CD14-positive monocyte (primary cell): Measurements from ENCODE around the gene SPEM2. TPM values are rescaled to one million over a fixed set of nuclear protein-coding genes. Genes with fewer than 3 reads are reported as not detected.
A peak's percentile ranks its signal among the peaks of the same experiment; 100 is the strongest.

Experiments used
- DNase-seq, 3 donors: peaks; one replicate each; pipeline ENCODE4 v3.0.0-alpha.2; 2011 to 2022
- H2AFZ ChIP-seq: 2 replicates; pipeline ENCODE4 v1.6.0; 2012; ENCODE audit warnings: mild to moderate bottlenecking, low read depth, low read length, inconsistent platforms; ENCODE audit not compliant: insufficient read depth, poor library complexity, severe bottlenecking
- H3K27ac ChIP-seq, 2 donors: 1 replicate in 1 of 2; 2 replicates in 1 of 2; pipeline ENCODE4 v1.5.1; 2012 to 2013; ENCODE audit warnings: low read length in 2 of 2, control low read depth in 1 of 2, inconsistent platforms in 1 of 2, low read depth in 1 of 2, mild to moderate bottlenecking in 1 of 2
- H3K27me3 ChIP-seq, 2 donors: one replicate each; pipeline versions ENCODE4 v1.6.0 to v1.6.1; 2011 to 2013; ENCODE audit warnings: low read length in 2 of 2; ENCODE audit not compliant: control insufficient read depth in 2 of 2, insufficient read depth in 2 of 2
- H3K36me3 ChIP-seq, 2 donors: replicated peaks in 1 of 2; 1 replicate in 1 of 2; 2 replicates in 1 of 2; pipeline versions ENCODE4 v1.5.1 to v1.6.1; 2012 to 2013; ENCODE audit warnings: low read length in 2 of 2, control low read depth in 1 of 2, inconsistent platforms in 1 of 2, mild to moderate bottlenecking in 1 of 2; ENCODE audit not compliant: insufficient read depth in 2 of 2, control insufficient read depth in 1 of 2
- H3K4me1 ChIP-seq, 2 donors: 1 replicate in 1 of 2; 2 replicates in 1 of 2; pipeline versions ENCODE4 v1.5.1 to v1.6.1; 2012 to 2013; ENCODE audit warnings: low read length in 2 of 2, control low read depth in 1 of 2, inconsistent platforms in 1 of 2, mild to moderate bottlenecking in 1 of 2, moderate library complexity in 1 of 2; ENCODE audit not compliant: insufficient read depth in 2 of 2, control insufficient read depth in 1 of 2
- H3K4me2 ChIP-seq: replicated peaks from 2 replicates; pipeline ENCODE3; 2012; ENCODE audit warnings: low read length, moderate library complexity, mild to moderate bottlenecking; ENCODE audit not compliant: poor library complexity, severe bottlenecking; ENCODE audit errors: extremely low read depth
- H3K4me3 ChIP-seq, 3 experiments: fragments of 200-600 bp in 1 of 3; sonication (generic) in 1 of 3; replicated peaks in 1 of 3; 1 replicate in 2 of 3; 2 replicates in 1 of 3; pipeline ENCODE4 v1.5.1; 2011 to 2013; ENCODE audit warnings: low read length in 3 of 3, mild to moderate bottlenecking in 3 of 3, control low read depth in 2 of 3, low read depth in 2 of 3, inconsistent platforms in 1 of 3, moderate library complexity in 1 of 3
- H3K79me2 ChIP-seq: 2 replicates; pipeline ENCODE4 v1.6.0; 2012; ENCODE audit warnings: mild to moderate bottlenecking, control low read depth, inconsistent platforms, low read length, moderate library complexity; ENCODE audit not compliant: insufficient read depth
- H3K9ac ChIP-seq: 2 replicates; pipeline ENCODE4 v1.6.0; 2017; ENCODE audit warnings: low read length, mild to moderate bottlenecking; ENCODE audit not compliant: insufficient read depth, poor library complexity, severe bottlenecking
- H3K9me3 ChIP-seq, 2 donors: replicated peaks in 1 of 2; 1 replicate in 1 of 2; 2 replicates in 1 of 2; pipeline versions ENCODE4 v1.5.1 to v1.6.1; 2012 to 2013; ENCODE audit warnings: low read length in 2 of 2, control low read depth in 1 of 2; ENCODE audit not compliant: control insufficient read depth in 1 of 2, insufficient read depth in 1 of 2
- H4K20me1 ChIP-seq: 2 replicates; pipeline ENCODE4 v1.6.0; 2012; ENCODE audit warnings: mild to moderate bottlenecking, low read length, control low read depth, moderate library complexity; ENCODE audit not compliant: insufficient read depth
- H3K27ac Mint-ChIP-seq, 7 donors: one replicate each; pipeline ENCODE4 v1.8.0; 2020; ENCODE audit warnings: mild to moderate bottlenecking in 7 of 7, mixed read lengths in 7 of 7, moderate library complexity in 6 of 7, inconsistent platforms in 2 of 7
- H3K27me3 Mint-ChIP-seq, 3 donors: one replicate each; pipeline ENCODE4 v1.8.0; 2021 to 2022; ENCODE audit warnings: low read depth in 3 of 3, mild to moderate bottlenecking in 3 of 3, mixed read lengths in 3 of 3, moderate library complexity in 3 of 3, inconsistent platforms in 1 of 3
- H3K36me3 Mint-ChIP-seq, 2 donors: one replicate each; pipeline ENCODE4 v1.8.0; 2020; ENCODE audit warnings: mixed read lengths in 2 of 2, inconsistent platforms in 1 of 2, mild to moderate bottlenecking in 1 of 2
- H3K4me1 Mint-ChIP-seq: one replicate; pipeline ENCODE4 v1.8.0; 2020; ENCODE audit warnings: mild to moderate bottlenecking, mixed read lengths
- H3K4me3 Mint-ChIP-seq, 2 donors: one replicate each; pipeline ENCODE4 v1.8.0; 2020; ENCODE audit warnings: mild to moderate bottlenecking in 2 of 2, mixed read lengths in 2 of 2, moderate library complexity in 1 of 2
- H3K9me3 Mint-ChIP-seq, 7 donors: one replicate each; pipeline ENCODE4 v1.8.0; 2020 to 2022; ENCODE audit warnings: mixed read lengths in 7 of 7, mild to moderate bottlenecking in 6 of 7, moderate library complexity in 6 of 7, inconsistent platforms in 2 of 7
- WGBS: methylation state at CpG from one replicate; pipeline ENCODE4 v1.1.5; 2013; ENCODE audit warnings: missing lambda C conversion rate; ENCODE audit not compliant: insufficient coverage; 5-methylcytosine and 5-hydroxymethylcytosine counted together
- intact Hi-C, 2 donors: fragments of 100-400 bp; cut with micrococcal nuclease; formaldehyde crosslinking; loops; one replicate each; pipeline versions ENCODE4 v1.15.0 to v1.15.1; 2023
- polyA plus RNA-seq, 3 donors: library from polyadenylated mRNA; depleted of rRNA in 1 of 3; unstranded in 2 of 3; stranded (reverse) in 1 of 3; fragments of 300-500 nt in 2 of 3; fragments of >200 nt in 1 of 3; fragmentation: Illumina TruSeq in 2 of 3; gene quantifications; 1 replicate in 2 of 3; 2 replicates in 1 of 3; pipeline ENCODE4 v1.2.3, GENCODE V29; 2012 to 2021
- TF ChIP-seq, protein P1 (sequence below): fragments of 200-600 bp; IDR thresholded peaks from one replicate; pipeline ENCODE4 v1.8.0; 2022; ENCODE audit warnings: antibody characterized with exemption, mild to moderate bottlenecking

Gene SPEM2
- polyA plus RNA-seq, 3 donors: not detected

DNA sequence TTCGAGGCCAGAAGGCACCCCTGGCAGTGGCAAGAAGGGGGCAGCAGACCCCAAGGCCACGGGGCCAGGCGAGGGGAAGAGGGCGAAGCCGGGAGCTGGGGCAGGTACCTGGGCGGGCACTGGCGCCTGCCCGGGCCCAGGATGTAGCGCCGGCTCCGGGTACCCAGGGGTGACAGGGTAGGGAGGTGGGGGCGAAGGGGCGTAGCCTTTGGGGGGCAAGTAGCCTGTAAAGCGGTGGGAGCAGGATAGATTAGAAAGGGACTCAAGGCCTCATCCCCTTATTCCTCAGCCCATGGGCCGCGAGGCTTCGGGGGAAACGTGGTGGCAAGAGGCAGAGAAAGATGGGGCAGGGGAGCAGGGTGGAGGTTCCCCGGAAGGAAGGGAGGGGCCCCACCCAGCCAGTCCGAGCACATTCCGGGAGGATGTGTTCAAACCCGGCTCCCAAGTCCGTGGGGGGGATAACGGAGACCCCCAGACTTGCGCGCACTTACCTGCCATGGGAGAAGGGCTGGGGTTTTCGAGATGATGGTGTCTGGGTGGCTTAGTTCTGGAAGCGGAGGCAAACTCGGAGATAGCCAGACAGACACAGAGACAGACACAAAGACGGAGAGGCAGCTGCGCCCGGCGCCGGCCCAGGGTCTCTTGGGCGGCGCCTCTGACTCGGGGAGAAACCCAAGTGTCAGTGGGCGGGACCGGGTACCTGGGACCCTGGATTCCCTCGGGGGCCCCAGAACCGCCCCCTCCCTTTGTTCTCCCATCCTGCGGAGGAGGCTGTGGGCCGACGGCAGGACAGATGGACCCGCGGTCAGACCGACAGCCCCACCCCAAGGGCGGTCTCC lies 31.6 kb upstream of the SPEM2 start:
- no peaks in the 10 kb centered on the region for H3K27me3 ChIP-seq
- H3K27ac Mint-ChIP-seq: peak overlapping the region in 6 of 7 donors; percentile 46 to 91 (median 64)
- H3K79me2 ChIP-seq: no peaks in the 10 kb centered on the region
- H3K4me2 ChIP-seq: peak overlapping the region; percentile 99
- H2AFZ ChIP-seq: peak overlapping the region; percentile 97
- H4K20me1 ChIP-seq: no peaks in the 10 kb centered on the region
- H3K36me3 ChIP-seq: peaks cover 25 to 39% of the 10 kb centered on the region in 2 donors
- peak overlapping the region; percentile 61 to 94 (median 79) for H3K4me3 ChIP-seq
- intact Hi-C loops: loop anchor here in 1 of 2 donors (5.0 kb wide), 1 partner anchor 42 kb away; the partner anchor contains the start of gene KCTD11
- H3K4me1 ChIP-seq: peaks cover 15 to 19% of the 10 kb centered on the region in 2 donors
- peaks cover 0 to 5% (median 3%) of the 10 kb centered on the region in 3 donors for H3K27me3 Mint-ChIP-seq
- peaks cover 15% of the 10 kb centered on the region for H3K4me1 Mint-ChIP-seq
- peak overlapping the region; percentile 16 to 81 for H3K27ac ChIP-seq
- H3K9me3 Mint-ChIP-seq: peaks cover 0 to 2% (median 0%) of the 10 kb centered on the region in 7 donors
- peaks cover 38 to 40% of the 10 kb centered on the region in 2 donors for H3K36me3 Mint-ChIP-seq
- 6% methylated on average over 38 of the region's 48 CpGs for WGBS
- TF ChIP-seq, protein P1, sequence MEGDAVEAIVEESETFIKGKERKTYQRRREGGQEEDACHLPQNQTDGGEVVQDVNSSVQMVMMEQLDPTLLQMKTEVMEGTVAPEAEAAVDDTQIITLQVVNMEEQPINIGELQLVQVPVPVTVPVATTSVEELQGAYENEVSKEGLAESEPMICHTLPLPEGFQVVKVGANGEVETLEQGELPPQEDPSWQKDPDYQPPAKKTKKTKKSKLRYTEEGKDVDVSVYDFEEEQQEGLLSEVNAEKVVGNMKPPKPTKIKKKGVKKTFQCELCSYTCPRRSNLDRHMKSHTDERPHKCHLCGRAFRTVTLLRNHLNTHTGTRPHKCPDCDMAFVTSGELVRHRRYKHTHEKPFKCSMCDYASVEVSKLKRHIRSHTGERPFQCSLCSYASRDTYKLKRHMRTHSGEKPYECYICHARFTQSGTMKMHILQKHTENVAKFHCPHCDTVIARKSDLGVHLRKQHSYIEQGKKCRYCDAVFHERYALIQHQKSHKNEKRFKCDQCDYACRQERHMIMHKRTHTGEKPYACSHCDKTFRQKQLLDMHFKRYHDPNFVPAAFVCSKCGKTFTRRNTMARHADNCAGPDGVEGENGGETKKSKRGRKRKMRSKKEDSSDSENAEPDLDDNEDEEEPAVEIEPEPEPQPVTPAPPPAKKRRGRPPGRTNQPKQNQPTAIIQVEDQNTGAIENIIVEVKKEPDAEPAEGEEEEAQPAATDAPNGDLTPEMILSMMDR: no peak
- peak overlapping the region; percentile 85 to 95 for H3K4me3 Mint-ChIP-seq
- no peak for DNase-seq
- peak overlapping the region; percentile 69 for H3K9ac ChIP-seq
- H3K9me3 ChIP-seq: no peaks in the 10 kb centered on the region

DNA sequence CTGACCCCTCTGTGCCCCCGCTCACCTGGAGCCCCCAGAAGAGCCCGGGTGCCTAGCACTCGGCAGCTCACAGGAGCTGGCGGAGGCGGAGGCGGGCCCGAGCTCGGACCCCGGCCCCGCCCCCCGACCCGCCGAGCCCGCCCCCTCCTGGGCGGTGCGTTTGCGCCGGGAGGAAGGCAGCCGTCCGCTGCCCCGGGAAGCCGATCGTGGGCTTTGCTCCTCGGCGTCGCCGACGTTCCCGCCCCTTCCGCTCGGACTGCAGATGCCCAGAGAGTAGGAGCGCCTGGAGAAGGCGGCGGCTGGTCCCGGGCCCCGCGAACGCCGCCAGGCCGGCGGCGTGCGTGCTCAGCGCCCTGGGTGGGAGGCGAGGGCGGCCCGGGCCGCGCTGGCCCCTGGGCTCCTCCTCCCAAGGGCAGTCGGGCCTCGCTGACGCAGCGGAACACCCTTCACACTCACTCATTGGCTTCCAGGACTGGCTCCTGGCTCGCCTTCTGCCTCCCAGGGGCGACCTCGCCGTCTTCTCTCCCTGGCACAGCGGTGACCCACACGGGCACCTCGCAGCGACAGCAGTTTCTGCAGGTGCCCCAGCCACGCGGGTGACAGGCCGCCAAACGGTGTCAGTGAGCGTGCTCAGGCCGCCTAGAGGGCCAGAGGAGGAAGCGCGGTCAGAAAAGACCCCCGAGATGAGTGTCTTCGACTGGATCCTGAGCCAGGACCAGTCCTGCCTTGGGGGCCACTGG lies 30.8 kb upstream of the SPEM2 start, which contains the start of gene PLSCR3:
Gene PLSCR3, minus strand, starts transcription at position 74 of the 740 bp plus-strand sequence. CDS start 415 bp downstream, outside the sequence.
- DNase-seq: peak; percentile 69 to 73 (median 70)
- Histone ChIP-seq H3K4me2 (peak within 1 kb of the TSS; percentile 99), H3K79me2 (no peaks in the 10 kb centered on the region), H3K4me1 (peaks cover 15 to 19% of the 10 kb centered on the region in 2 donors), H3K4me3 (peak within 1 kb of the TSS; percentile 61 to 94 (median 79)), H4K20me1 (no peaks in the 10 kb centered on the region), H3K9me3 (no peaks in the 10 kb centered on the region), H3K27ac (peak within 1 kb of the TSS; percentile 59 to 81), H3K9ac (peak within 1 kb of the TSS; percentile 69), H3K27me3 (no peaks in the 10 kb centered on the region), H2AFZ (peak within 1 kb of the TSS; percentile 97), H3K36me3 (peaks cover 17 to 32% of the 10 kb centered on the region in 2 donors)
- peaks cover 30 to 32% of the 10 kb centered on the region in 2 donors for H3K36me3 Mint-ChIP-seq
- intact Hi-C loops: loop anchor here in 1 of 2 donors (5.0 kb wide), 1 partner anchor 42 kb away; the partner anchor contains the start of gene KCTD11
- TF ChIP-seq, protein P1: peak; percentile 21
- peaks cover 0 to 3% (median 0%) of the 10 kb centered on the region in 7 donors for H3K9me3 Mint-ChIP-seq
- peaks cover 15% of the 10 kb centered on the region for H3K4me1 Mint-ChIP-seq
- peak within 1 kb of the TSS; percentile 83 to 95 (median 90) for H3K27ac Mint-ChIP-seq
- H3K4me3 Mint-ChIP-seq: peak within 1 kb of the TSS; percentile 86 to 95
- H3K27me3 Mint-ChIP-seq: peaks cover 0 to 5% (median 3%) of the 10 kb centered on the region in 3 donors
- under 1% methylated on average over 71 of the region's 71 CpGs for WGBS
